Measurements from ENCODE around the gene BAMBI.

BAMBI gene

DNA sequence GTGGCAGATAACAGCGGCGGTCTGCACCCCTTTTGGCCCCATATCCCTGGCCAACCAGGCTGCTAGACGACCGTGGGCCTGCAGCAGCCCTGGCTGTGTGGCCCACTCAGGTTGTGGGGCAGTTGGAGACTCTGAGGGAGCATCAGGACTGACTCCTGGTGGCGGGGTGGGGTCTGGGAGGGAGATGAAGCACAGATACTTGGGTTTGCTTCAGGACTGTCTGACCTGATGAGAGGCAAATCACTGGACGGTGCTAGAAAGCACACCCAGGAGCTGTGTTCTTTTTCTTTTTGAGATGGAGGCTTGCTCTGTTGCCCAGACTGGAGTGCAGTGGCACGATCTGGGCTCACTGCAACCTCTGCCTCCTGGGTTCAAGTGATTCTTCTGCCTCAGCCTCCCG lies 28.2 kb downstream of the BAMBI start:
- DNase-seq (ENCODE audit: insufficient read length, low spot score) (no peak), FAIRE-seq (no peak)
- TF ChIP-seq, protein P1, sequence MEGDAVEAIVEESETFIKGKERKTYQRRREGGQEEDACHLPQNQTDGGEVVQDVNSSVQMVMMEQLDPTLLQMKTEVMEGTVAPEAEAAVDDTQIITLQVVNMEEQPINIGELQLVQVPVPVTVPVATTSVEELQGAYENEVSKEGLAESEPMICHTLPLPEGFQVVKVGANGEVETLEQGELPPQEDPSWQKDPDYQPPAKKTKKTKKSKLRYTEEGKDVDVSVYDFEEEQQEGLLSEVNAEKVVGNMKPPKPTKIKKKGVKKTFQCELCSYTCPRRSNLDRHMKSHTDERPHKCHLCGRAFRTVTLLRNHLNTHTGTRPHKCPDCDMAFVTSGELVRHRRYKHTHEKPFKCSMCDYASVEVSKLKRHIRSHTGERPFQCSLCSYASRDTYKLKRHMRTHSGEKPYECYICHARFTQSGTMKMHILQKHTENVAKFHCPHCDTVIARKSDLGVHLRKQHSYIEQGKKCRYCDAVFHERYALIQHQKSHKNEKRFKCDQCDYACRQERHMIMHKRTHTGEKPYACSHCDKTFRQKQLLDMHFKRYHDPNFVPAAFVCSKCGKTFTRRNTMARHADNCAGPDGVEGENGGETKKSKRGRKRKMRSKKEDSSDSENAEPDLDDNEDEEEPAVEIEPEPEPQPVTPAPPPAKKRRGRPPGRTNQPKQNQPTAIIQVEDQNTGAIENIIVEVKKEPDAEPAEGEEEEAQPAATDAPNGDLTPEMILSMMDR (IDR thresholded peaks at IDR 0.05; ENCODE audit: insufficient read depth, missing control alignments): no peak

DNA sequence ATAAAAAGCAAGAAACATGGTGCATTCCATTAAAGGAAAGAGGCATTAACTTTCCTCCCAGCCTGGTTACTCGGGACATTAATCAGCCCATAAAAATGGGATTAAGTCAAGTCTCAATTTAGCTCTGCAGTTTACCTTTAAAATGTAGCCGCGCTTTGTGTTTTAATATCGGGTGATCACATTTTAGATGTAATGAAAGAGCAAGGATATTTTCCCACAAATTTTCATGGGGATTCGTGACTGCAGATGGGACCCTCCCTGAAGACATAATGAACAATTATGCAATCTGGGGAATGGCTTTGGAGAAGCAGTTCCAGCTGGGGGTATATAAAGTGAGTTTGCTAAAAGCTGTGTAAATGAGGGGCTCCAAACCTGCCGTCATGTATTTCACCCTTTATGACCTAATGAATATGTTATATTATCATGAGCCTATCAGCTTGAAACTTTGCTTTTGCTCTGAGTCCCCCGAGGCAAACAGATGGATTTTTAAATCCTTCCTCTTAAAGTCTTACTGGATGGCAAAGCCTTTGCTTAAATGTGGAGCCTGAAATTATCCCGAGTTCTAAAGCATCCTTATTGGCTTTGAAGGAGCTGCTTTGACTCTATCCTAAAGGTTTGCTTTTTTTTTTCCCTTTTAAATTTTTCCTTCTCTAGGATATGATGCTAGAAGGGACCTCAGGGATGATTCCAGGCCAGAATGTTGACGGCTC lies 31.8 kb downstream of the BAMBI start:
- TF ChIP-seq, protein P1 (IDR thresholded peaks at IDR 0.05; ENCODE audit: insufficient read depth, missing control alignments): no peak
- no peak for FAIRE-seq
- DNase-seq (ENCODE audit: insufficient read length, low spot score): peak; percentile 24

DNA sequence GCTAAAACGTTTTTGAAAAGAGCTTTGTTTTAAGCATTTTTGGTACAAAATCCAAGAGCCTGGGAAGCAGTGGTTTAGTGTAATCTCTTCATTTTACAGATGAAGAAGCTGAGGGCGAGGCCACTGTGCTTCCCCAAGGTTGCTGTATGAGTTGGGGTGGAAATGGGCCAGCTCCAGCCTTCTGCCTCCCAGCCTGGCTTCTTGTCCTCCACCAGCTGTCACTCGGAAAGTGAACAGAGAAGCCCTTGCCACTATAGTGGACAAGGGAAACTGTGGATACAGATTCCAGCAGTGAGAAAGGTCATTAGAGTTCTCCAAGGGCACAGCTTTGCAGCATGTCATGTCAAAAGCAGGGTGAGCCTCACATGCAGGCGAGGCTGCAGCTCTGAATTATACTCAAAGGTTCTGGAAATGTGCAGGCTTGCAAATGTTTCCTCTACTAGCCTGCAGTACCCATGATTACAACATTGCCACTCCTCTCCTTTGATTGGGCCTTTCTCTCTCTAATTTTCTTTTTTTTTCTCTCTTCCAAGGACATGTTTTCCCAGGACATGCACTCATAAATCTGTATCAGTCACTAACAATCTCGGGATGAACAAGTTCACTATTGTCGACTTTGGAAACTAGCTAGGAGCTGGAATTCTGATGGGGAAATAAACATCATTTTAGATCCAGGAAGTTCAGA lies 33.0 kb downstream of the BAMBI start:
- DNase-seq (ENCODE audit: insufficient read length, low spot score) (no peak), FAIRE-seq (no peak)
- TF ChIP-seq, protein P1 (IDR thresholded peaks at IDR 0.05; ENCODE audit: insufficient read depth, missing control alignments): no peak

DNA sequence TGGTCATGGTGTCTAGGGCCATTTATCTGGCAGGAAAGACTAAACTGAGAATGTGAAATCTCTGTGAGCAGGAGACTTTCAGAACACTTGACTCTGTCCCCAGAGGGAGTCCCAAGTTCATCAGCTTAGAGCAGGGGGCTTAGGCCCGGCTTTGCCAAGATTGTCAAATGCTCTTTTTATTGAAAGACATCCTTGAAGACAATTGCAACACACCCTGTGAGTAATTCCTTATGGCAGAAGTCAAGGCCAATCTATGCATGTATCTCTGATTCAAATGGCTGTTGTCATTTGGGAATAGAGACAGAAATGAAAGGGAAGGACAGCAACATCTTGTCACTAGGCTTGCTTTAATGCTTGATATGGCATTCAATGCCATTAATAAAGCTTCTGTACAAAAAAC lies 33.7 kb downstream of the BAMBI start:
- DNase-seq (ENCODE audit: insufficient read length, low spot score) (no peak), FAIRE-seq (no peak)
- TF ChIP-seq, protein P1 (IDR thresholded peaks at IDR 0.05; ENCODE audit: insufficient read depth, missing control alignments): no peak

DNA sequence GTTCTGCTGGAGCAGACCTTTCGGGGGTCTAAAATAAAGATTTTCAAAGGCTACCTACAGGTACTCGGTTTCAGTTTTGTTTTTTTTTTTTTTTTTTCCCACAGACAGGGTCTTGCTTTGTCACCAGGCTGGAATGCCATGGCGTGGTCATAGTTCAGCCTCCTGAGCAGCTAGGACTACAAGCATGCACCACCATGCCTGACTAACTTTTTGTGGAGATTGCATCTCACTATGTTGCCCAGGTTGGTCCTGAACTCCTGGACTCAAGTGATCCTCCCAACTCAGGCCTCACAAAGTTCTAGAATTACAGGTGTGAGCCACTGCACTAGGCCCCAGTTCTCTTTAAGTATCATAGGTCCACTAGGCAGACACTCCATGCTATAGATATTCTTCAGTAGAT lies 34.5 kb downstream of the BAMBI start:
- DNase-seq (ENCODE audit: insufficient read length, low spot score): no peak
- TF ChIP-seq, protein P1 (IDR thresholded peaks at IDR 0.05; ENCODE audit: insufficient read depth, missing control alignments): no peak
- FAIRE-seq: no peak

DNA sequence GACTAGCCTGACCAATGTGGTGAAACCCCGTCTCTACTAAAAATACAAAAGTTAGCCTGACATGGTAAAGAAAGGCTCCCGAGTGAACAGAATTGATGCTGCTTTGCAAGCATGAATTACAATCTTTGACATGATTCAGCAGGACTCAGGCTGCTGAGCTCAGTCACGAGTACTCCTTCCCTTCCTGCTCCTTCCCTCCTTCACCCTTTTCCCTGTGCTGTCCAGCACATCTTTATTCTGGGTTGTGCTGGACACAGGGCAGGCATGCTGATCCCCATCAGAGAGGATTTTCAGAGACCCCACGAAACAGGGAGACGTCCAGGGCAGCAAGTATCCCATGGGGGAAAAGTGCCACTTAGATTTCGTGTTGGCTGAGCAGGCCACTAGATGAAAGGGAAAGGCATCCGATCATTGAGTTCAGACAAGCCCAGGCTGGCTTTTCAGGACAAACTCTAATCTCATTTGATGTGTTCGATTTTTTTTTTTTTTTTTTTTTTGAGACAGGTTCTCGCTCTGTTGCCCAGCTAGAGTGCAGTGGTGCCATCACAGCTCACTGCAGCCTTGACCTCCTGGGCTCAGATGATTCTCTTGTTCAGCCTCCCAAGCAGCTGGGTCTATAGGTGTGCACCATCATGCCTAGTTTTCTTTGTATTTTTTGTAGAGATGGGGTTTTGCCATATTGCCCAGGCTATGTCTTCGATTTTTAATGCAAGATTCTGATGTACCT lies 36.5 kb downstream of the BAMBI start:
- no peak for FAIRE-seq
- no peak for DNase-seq (ENCODE audit: insufficient read length, low spot score)
- TF ChIP-seq, protein P1 (IDR thresholded peaks at IDR 0.05; ENCODE audit: insufficient read depth, missing control alignments): no peak
